Measurements from ENCODE around the gene RAD51B.

GRCh38 chr14:68145036-68145435 lies 325.5 kb downstream of the RAD51B start:
- TF ChIP-seq POLR2AphosphoS5 (IDR thresholded peaks at IDR 0.05), result no peak
- no peak for TF ChIP-seq CTCF (IDR thresholded peaks at IDR 0.05)
- no peak for TF ChIP-seq POLR2A (IDR thresholded peaks at IDR 0.05)
- no peak for TF ChIP-seq EP300 (IDR thresholded peaks at IDR 0.05; ENCODE audit: low read depth)
